GM12873 (cell line): ENCODE measurements around the gene STXBP5L.

ENCODE experiments used
- CTCF ChIP-seq: IDR thresholded peaks from 2 replicates; pipeline ENCODE4 v1.5.1; 2012; ENCODE audit warnings: low read depth, mild to moderate bottlenecking, moderate library complexity, low read length, control low read depth; ENCODE audit not compliant: insufficient read depth; ENCODE audit errors: missing control alignments

The STXBP5L gene

GRCh38 chr3:121243208-121243607 is 335.2 kb downstream of the STXBP5L start:
- no peak for TF ChIP-seq CTCF

GRCh38 chr3:121252676-121253075 is 344.7 kb downstream of the STXBP5L start:
- no peak for TF ChIP-seq CTCF

GRCh38 chr3:121269389-121269788 is 361.4 kb downstream of the STXBP5L start:
- TF ChIP-seq CTCF, result no peak

- TF ChIP-seq CTCF, result no peak
Measured at GRCh38 chr3:121274411-121274810, 366.4 kb downstream of the STXBP5L start.

DNA sequence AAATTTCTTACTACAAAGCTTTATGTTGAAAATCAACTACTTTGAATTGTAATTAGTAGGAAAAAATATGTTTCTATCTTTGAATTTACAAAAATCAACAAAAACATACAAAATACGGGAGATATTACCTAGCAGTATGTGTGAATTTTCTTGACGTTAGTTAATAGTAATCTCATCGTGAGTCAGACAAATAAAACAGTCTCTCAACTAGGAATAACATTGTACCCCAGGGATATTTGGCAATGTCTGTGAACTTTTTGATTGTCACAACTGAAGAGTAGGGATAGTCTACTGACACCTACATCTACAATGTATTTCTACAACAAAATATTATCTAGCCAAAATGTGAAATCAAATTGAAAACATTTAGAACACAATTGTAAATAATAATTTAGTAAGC is 387.4 kb downstream of the STXBP5L start:
- no peak for TF ChIP-seq CTCF

DNA sequence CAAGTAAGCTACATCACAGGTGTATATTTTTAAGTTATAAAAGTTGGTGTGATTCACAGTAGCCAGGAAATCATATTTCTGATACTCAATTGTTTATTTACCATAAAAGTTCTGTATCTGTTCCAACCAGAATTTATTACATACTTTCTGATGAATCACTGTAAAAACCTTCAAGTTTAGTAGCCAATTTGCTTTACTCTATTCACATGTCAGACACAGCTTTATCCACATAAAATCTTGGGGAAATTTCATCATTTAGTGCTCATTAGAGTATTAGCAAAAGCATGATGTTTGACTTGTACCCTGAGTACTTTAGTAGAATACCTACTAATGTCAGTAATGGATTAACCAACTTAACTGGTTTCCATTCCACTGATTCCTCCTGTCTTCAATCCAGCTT is 388.0 kb downstream of the STXBP5L start:
- no peak for TF ChIP-seq CTCF

GRCh38 chr3:121324320-121324719 is 416.3 kb downstream of the STXBP5L start:
- no peak for TF ChIP-seq CTCF
